Activated B cell treated with CpG ODN at 0.5 μM for 24 hours (primary cell): Measurements from ENCODE around the gene MAPK12. TPM values are rescaled to one million over a fixed set of nuclear protein-coding genes. Genes with fewer than 3 reads are reported as not detected.

Experiments
- ATAC-seq: fragments of 200-7000 bp; cut with Tn5 transposase; one replicate; pipeline ENCODE4 v1.10.0; 2021; ENCODE audit warnings: low read depth, mild to moderate bottlenecking, moderate library complexity
- CTCF ChIA-PET: fragments of 350-600 bp; sonication (Branson Sonifier 250); formaldehyde crosslinking; loops from one replicate; lab custom pipeline; 2021; ENCODE audit warnings: antibody characterized with exemption; lab: Charles Lee
- POLR2A ChIA-PET: fragments of 350-600 bp; sonication (Branson Sonifier 250); formaldehyde crosslinking; loops from one replicate; lab custom pipeline; 2021; ENCODE audit warnings: antibody characterized with exemption; lab: Charles Lee
- DNase-seq: peaks from one replicate; pipeline ENCODE4 v3.0.0; 2022
- H3K27ac Mint-ChIP-seq: one replicate; pipeline ENCODE4 v1.8.0; 2020; ENCODE audit warnings: mixed read lengths
- H3K27me3 Mint-ChIP-seq: one replicate; pipeline ENCODE4 v1.8.0; 2021; ENCODE audit warnings: mixed read lengths
- H3K36me3 Mint-ChIP-seq: one replicate; pipeline ENCODE4 v1.8.0; 2021; ENCODE audit warnings: low read depth, mixed read lengths
- H3K4me1 Mint-ChIP-seq: one replicate; pipeline ENCODE4 v1.8.0; 2021; ENCODE audit warnings: mixed read lengths
- H3K4me3 Mint-ChIP-seq: one replicate; pipeline ENCODE4 v1.8.0; 2020; ENCODE audit warnings: mild to moderate bottlenecking, mixed read lengths
- H3K9me3 Mint-ChIP-seq: one replicate; pipeline ENCODE4 v1.8.0; 2020; ENCODE audit warnings: mixed read lengths
- CTCF ChIP-seq: fragments of 200-600 bp; IDR thresholded peaks from one replicate; pipeline ENCODE4 v1.8.0; 2022; ENCODE audit warnings: antibody characterized with exemption, mild to moderate bottlenecking
- intact Hi-C: fragments of 100-400 bp; cut with micrococcal nuclease; formaldehyde crosslinking; loops from one replicate; pipeline ENCODE4 v1.15.1; 2024
- total RNA-seq: library from RNA; stranded (reverse); gene quantifications from 2 replicates; pipeline ENCODE4 v1.2.3, GENCODE V29; 2022

The MAPK12 gene
- total RNA-seq, 1 donor from 2014 or later: 4.4 TPM

GRCh38 chr22:50233223-50233622, 28.3 kb downstream of the MAPK12 start:
- ATAC-seq (no peak), DNase-seq (no peak)
- ChIA-PET POLR2A (interaction anchor here (1.2 kb wide), 1 partner anchor 13 kb away, joined by 4 read pairs; no protein-coding TSS in a partner anchor), CTCF (no interaction called here)
- no peak for TF ChIP-seq CTCF
- intact Hi-C loops: no loop called here
- Mint-ChIP-seq H3K4me1 (peaks cover 4% of the 10 kb centered on the region), H3K36me3 (peaks cover 63% of the 10 kb centered on the region), H3K4me3 (no peak overlapping the region), H3K27me3 (no peaks in the 10 kb centered on the region), H3K9me3 (no peaks in the 10 kb centered on the region), H3K27ac (no peak overlapping the region)

- Mint-ChIP-seq H3K36me3 (peaks cover 59% of the 10 kb centered on the region), H3K9me3 (no peaks in the 10 kb centered on the region), H3K4me3 (no peak overlapping the region), H3K27me3 (no peaks in the 10 kb centered on the region), H3K27ac (no peak overlapping the region), H3K4me1 (peaks cover 4% of the 10 kb centered on the region)
- DNase-seq (no peak), ATAC-seq (no peak)
- ChIA-PET CTCF (no interaction called here), POLR2A (interaction anchor here (1.2 kb wide), 1 partner anchor 14 kb away, joined by 4 read pairs; no protein-coding TSS in a partner anchor)
- no peak for TF ChIP-seq CTCF
- intact Hi-C loops: no loop called here
These were observed 28.9 kb downstream of the MAPK12 start for GRCh38 chr22:50232481-50233151.

- CTCF ChIA-PET: no interaction called here
- Mint-ChIP-seq H3K27me3 (no peaks in the 10 kb centered on the region), H3K9me3 (no peaks in the 10 kb centered on the region), H3K4me3 (no peak overlapping the region), H3K4me1 (no peaks in the 10 kb centered on the region), H3K36me3 (peaks cover 62% of the 10 kb centered on the region), H3K27ac (no peak overlapping the region)
- POLR2A ChIA-PET: no interaction called here
- TF ChIP-seq CTCF: no peak
- DNase-seq: no peak
- intact Hi-C loops: no loop called here
- no peak for ATAC-seq
These were observed 32.1 kb downstream of the MAPK12 start for GRCh38 chr22:50229370-50229769.

- Mint-ChIP-seq H3K4me3 (no peak overlapping the region), H3K4me1 (no peaks in the 10 kb centered on the region), H3K27ac (no peak overlapping the region), H3K36me3 (peaks cover 61% of the 10 kb centered on the region), H3K9me3 (no peaks in the 10 kb centered on the region), H3K27me3 (no peaks in the 10 kb centered on the region)
- DNase-seq (no peak), ATAC-seq (no peak)
- TF ChIP-seq CTCF: no peak
- intact Hi-C loops: no loop called here
- CTCF ChIA-PET: no interaction called here
- POLR2A ChIA-PET: no interaction called here
These were observed 33.1 kb downstream of the MAPK12 start for GRCh38 chr22:50228366-50228765.

- ChIA-PET POLR2A (no interaction called here), CTCF (no interaction called here)
- no peak overlapping the region for H3K27ac Mint-ChIP-seq
- no peaks in the 10 kb centered on the region for H3K4me1 Mint-ChIP-seq
- H3K4me3 Mint-ChIP-seq: no peak overlapping the region
- ATAC-seq (no peak), DNase-seq (no peak)
- intact Hi-C loops: no loop called here
- no peaks in the 10 kb centered on the region for H3K27me3 Mint-ChIP-seq
- no peaks in the 10 kb centered on the region for H3K9me3 Mint-ChIP-seq
- no peak for TF ChIP-seq CTCF
- H3K36me3 Mint-ChIP-seq: peaks cover 60% of the 10 kb centered on the region
These were observed 33.8 kb downstream of the MAPK12 start for GRCh38 chr22:50227579-50228215.
